Testis (tissue), 2 donors: ENCODE data around the gene PHOSPHO1.

ENCODE experiments used
- POLR2A ChIP-seq: fragments of 450-650 bp; IDR thresholded peaks from one replicate; pipeline ENCODE4 v1.6.1; 2017; ENCODE audit warnings: antibody characterized with exemption, mild to moderate bottlenecking, moderate library complexity
- TF ChIP-seq, protein P1 (sequence below), 3 experiments: fragments of 450-650 bp in 2 of 3; fragments of 200-600 bp in 1 of 3; sonication (generic) in 1 of 3; IDR thresholded peaks; one replicate each; pipeline ENCODE4 v1.5.1; 2016 to 2019; ENCODE audit warnings: antibody characterized with exemption in 3 of 3, mild to moderate bottlenecking in 2 of 3, moderate library complexity in 1 of 3

DNA sequence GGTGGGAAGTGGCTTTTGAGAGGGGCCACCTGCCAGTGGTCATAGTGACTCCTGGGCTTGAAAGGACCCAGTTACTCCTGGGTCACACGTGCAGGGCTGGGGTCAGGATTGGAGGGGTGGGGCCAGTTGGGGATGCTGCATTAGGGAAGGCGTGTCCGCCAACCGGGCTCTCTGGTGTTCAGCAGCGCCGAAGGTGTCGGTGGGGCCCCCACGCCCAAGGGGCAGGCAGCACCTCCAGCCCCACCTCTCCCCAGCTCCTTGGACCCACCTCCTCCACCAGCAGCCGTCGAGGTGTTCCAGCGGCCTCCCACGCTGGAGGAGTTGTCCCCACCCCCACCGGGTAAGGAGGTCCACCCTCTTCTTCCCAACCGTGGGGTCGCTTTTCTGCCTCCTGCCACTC, 10.6 kb downstream of the PHOSPHO1 start:
- TF ChIP-seq, protein P1, sequence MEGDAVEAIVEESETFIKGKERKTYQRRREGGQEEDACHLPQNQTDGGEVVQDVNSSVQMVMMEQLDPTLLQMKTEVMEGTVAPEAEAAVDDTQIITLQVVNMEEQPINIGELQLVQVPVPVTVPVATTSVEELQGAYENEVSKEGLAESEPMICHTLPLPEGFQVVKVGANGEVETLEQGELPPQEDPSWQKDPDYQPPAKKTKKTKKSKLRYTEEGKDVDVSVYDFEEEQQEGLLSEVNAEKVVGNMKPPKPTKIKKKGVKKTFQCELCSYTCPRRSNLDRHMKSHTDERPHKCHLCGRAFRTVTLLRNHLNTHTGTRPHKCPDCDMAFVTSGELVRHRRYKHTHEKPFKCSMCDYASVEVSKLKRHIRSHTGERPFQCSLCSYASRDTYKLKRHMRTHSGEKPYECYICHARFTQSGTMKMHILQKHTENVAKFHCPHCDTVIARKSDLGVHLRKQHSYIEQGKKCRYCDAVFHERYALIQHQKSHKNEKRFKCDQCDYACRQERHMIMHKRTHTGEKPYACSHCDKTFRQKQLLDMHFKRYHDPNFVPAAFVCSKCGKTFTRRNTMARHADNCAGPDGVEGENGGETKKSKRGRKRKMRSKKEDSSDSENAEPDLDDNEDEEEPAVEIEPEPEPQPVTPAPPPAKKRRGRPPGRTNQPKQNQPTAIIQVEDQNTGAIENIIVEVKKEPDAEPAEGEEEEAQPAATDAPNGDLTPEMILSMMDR (IDR thresholded peaks at IDR 0.05): no peak
- TF ChIP-seq POLR2A: no peak
